Measurements from ENCODE around the gene LRP3. TPM values are rescaled to one million over a fixed set of nuclear protein-coding genes. Genes with fewer than 3 reads are reported as not detected.
"Not testable (repeated sequence)": the region's sequence is repeated elsewhere in the genome, so short reads cannot be mapped to it uniquely, and the experiment has no call there.

The LRP3 gene
- total and polyA plus RNA-seq, 3 donors from 2014 or later = 21.8 to 50.9 (median 29.3) TPM

DNA sequence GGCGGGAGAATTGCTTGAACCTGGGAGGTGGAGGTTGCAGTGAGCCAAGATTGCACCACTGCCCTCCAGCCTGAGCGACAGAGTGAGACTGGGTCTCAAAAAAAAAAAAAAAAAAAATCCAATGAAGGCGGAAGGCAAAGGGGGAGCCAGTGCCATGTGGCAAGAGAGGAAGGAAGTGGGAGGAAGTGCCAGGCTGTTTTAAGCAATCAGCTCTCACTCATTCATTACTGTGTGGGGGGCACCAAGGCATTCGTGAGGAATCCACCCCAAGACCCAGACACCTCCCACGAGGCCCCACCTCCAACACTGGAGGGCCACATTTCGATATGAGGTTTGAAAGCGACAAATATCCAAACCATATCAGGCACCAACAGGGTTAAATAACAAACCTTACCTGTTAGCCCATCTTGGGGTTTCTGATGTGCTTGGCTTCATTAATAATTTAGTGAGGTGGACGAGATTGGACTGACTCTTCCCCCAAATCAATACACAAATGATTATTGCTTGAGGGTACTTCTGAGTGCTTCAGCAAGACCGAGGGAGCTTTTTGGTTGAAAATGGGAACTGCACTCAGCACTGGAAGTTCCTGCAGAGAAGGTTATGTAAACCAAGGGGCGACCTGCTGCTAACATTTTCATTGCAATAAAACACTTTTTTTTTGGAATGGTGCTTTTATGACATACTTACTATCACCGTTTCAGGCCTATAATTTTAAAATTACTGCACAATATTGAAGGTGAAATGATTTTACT lies 7.5 kb upstream of the LRP3 start:
- 58 to 72% methylated on average over 11 of the region's 11 CpGs for WGBS, 2 donors
- intact Hi-C loops (cut with DNase I; ENCODE audit: low total_unique reads) = no loop called here

DNA sequence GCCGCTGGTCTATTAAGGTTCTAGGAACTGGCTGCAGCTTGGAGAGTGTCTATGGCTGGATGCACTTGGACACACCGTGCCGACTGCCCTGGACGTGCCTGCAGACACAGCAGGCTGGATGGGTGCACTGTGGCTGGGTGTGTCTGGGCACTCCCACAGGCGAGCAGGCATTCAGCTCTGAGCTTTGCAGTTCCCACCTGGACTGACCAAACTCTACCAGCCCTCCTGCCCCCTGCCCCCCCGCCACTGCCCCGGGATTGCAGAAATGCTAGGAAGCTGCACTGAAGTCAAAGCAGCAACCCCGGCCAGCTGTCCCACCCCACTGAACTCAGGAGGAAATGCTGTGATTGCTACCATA lies 7.0 kb upstream of the LRP3 start:
- TF ChIP-seq, protein P1, sequence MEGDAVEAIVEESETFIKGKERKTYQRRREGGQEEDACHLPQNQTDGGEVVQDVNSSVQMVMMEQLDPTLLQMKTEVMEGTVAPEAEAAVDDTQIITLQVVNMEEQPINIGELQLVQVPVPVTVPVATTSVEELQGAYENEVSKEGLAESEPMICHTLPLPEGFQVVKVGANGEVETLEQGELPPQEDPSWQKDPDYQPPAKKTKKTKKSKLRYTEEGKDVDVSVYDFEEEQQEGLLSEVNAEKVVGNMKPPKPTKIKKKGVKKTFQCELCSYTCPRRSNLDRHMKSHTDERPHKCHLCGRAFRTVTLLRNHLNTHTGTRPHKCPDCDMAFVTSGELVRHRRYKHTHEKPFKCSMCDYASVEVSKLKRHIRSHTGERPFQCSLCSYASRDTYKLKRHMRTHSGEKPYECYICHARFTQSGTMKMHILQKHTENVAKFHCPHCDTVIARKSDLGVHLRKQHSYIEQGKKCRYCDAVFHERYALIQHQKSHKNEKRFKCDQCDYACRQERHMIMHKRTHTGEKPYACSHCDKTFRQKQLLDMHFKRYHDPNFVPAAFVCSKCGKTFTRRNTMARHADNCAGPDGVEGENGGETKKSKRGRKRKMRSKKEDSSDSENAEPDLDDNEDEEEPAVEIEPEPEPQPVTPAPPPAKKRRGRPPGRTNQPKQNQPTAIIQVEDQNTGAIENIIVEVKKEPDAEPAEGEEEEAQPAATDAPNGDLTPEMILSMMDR (IDR thresholded peaks at IDR 0.05) = no peak
- no peak for TF ChIP-seq POLR2A (IDR thresholded peaks at IDR 0.05)
- WGBS, 2 donors = 58 to 71% methylated on average over 8 of the region's 8 CpGs
- Histone ChIP-seq H3K27me3 (no peaks in the 10 kb centered on the region), H3K27ac (no peak overlapping the region), H3K36me3 (ENCODE audit: low read depth, missing control alignments) (no peaks in the 10 kb centered on the region), H3K4me1 (no peaks in the 10 kb centered on the region), H3K9me3 (no peaks in the 10 kb centered on the region), H3K4me3 (no peak overlapping the region)
- intact Hi-C loops (cut with DNase I; ENCODE audit: low total_unique reads) = no loop called here
- no peak for DNase-seq

More for the DNA sequence above, 7.5 kb upstream of the LRP3 start:
- no peak overlapping the region for H3K27ac ChIP-seq
- no peaks in the 10 kb centered on the region for H3K27me3 ChIP-seq
- H3K4me1 ChIP-seq = no peaks in the 10 kb centered on the region
- no peaks in the 10 kb centered on the region for H3K9me3 ChIP-seq
- H3K4me3 ChIP-seq = no peak overlapping the region
- DNase-seq = no peak
- no peak for TF ChIP-seq POLR2A (IDR thresholded peaks at IDR 0.05)
- TF ChIP-seq, protein P1 (IDR thresholded peaks at IDR 0.05) = no peak
- no peaks in the 10 kb centered on the region for H3K36me3 ChIP-seq (ENCODE audit: low read depth, missing control alignments)

DNA sequence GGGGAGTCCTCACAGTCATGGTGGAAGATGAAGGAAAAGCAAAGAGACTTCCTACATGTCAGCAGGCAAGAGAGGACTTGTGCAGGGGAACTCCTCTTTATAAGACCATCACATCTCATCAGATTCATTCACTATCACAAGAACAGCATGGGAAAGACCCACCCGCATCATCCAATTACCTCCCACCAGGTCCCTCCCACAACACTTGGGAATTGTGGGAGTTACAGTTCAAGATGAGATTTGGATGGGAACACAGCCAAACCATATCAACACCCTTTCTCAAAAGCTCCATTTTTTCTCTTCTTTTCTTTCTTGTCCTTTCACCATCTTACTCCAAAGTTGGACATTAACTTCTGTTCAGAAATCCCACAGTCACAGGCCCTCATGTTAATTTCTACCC lies 4.7 kb upstream of the LRP3 start:
- Histone ChIP-seq H3K27me3 (no peaks in the 10 kb centered on the region), H3K4me3 (no peak overlapping the region), H3K4me1 (no peaks in the 10 kb centered on the region), H3K9me3 (no peaks in the 10 kb centered on the region), H3K36me3 (ENCODE audit: low read depth, missing control alignments) (no peaks in the 10 kb centered on the region), H3K27ac (no peak overlapping the region)
- no peak for DNase-seq
- TF ChIP-seq, protein P1 (IDR thresholded peaks at IDR 0.05) = no peak
- TF ChIP-seq POLR2A (IDR thresholded peaks at IDR 0.05) = no peak
- WGBS, 2 donors = 0 to 43% methylated on average over 1 of the region's 1 CpG
- intact Hi-C loops (cut with DNase I; ENCODE audit: low total_unique reads) = no loop called here

DNA sequence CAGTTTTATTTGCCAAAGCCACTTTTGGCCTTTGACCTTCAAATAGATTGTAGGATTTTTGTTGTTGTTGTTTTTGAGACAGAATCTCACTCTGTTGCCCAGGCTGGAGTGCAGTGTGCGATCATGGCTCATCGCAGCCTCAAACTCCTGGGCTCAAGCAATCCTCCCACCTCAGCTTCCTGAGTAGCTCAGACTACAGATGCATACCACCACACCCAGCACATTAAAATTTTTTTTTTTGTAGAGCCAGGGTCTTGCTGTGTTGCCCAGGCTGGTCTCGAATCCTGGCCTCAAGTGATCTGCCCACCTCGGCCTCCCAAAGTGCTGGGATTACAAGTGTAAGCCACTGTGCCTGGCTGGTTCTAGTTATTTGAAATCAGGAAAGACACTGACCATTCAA lies 3.0 kb upstream of the LRP3 start:
- H3K9me3 ChIP-seq; H3K4me1 ChIP-seq; H3K27me3 ChIP-seq; intact Hi-C loops (cut with DNase I; ENCODE audit: low total_unique reads); DNase-seq; H3K27ac ChIP-seq; H3K4me3 ChIP-seq; H3K36me3 ChIP-seq (ENCODE audit: low read depth, missing control alignments): not testable (repeated sequence)
- WGBS, 2 donors = 90 to 95% methylated on average over 4 of the region's 4 CpGs

DNA sequence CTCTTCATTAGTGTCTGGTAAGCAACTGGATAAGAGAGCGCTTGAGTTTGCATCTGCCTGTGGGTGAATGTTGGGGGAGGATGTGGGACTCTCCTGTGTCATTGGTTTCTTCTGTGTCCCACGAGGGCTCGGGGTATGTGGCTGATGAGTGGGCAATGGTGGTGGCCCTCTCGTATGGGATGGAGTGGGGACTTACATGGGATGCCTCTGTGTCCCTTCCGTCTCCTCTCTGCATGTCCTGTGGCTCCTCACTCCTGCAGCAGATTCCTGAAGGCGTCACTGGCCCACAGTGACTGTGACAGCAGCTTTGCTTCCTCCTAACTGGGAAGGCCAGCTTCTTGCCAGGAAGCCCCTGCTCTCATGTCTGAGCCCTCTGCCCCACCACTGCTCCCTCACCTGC lies 2.6 kb upstream of the LRP3 start:
- H3K4me1 ChIP-seq = peaks cover 8% of the 10 kb centered on the region
- no peaks in the 10 kb centered on the region for H3K36me3 ChIP-seq (ENCODE audit: low read depth, missing control alignments)
- intact Hi-C loops (cut with DNase I; ENCODE audit: low total_unique reads) = no loop called here
- no peaks in the 10 kb centered on the region for H3K27me3 ChIP-seq
- DNase-seq = no peak
- WGBS, 2 donors = 96 to 98% methylated on average over 4 to 6 of the region's 6 CpGs
- no peak overlapping the region for H3K27ac ChIP-seq
- TF ChIP-seq POLR2A (IDR thresholded peaks at IDR 0.05) = no peak
- TF ChIP-seq, protein P1 (IDR thresholded peaks at IDR 0.05) = no peak
- no peak overlapping the region for H3K4me3 ChIP-seq
- no peaks in the 10 kb centered on the region for H3K9me3 ChIP-seq
